Measurements from ENCODE around the gene TUBGCP3.

GRCh38 chr13:112435973-112436372, 152.0 kb downstream of the TUBGCP3 start:
- TF ChIP-seq CTCF (conservative IDR thresholded peaks at IDR 0.05; ENCODE audit: low read depth in 2 of 2) (no peak), POLR2AphosphoS5 (IDR thresholded peaks at IDR 0.05; ENCODE audit: low read depth) (no peak), EZH2phosphoT487 (IDR thresholded peaks at IDR 0.05; ENCODE audit: unreplicated experiment) (no peak), CREB1 (CRISPR knock-in tag; IDR thresholded peaks at IDR 0.05; ENCODE audit: low read depth) (no peak), EZH2 (IDR thresholded peaks at IDR 0.05; ENCODE audit: low read depth, unreplicated experiment) (no peak), REST (IDR thresholded peaks at IDR 0.05; ENCODE audit: unreplicated experiment) (no peak), JUNB (IDR thresholded peaks at IDR 0.05; ENCODE audit: unreplicated experiment) (no peak), STAT1 (IDR thresholded peaks at IDR 0.05; ENCODE audit: unreplicated experiment) (no peak), ETS1 (IDR thresholded peaks at IDR 0.05) (no peak), NANOG (IDR thresholded peaks at IDR 0.05; ENCODE audit: borderline replicate concordance) (no peak)
- TF ChIP-seq, protein P1, sequence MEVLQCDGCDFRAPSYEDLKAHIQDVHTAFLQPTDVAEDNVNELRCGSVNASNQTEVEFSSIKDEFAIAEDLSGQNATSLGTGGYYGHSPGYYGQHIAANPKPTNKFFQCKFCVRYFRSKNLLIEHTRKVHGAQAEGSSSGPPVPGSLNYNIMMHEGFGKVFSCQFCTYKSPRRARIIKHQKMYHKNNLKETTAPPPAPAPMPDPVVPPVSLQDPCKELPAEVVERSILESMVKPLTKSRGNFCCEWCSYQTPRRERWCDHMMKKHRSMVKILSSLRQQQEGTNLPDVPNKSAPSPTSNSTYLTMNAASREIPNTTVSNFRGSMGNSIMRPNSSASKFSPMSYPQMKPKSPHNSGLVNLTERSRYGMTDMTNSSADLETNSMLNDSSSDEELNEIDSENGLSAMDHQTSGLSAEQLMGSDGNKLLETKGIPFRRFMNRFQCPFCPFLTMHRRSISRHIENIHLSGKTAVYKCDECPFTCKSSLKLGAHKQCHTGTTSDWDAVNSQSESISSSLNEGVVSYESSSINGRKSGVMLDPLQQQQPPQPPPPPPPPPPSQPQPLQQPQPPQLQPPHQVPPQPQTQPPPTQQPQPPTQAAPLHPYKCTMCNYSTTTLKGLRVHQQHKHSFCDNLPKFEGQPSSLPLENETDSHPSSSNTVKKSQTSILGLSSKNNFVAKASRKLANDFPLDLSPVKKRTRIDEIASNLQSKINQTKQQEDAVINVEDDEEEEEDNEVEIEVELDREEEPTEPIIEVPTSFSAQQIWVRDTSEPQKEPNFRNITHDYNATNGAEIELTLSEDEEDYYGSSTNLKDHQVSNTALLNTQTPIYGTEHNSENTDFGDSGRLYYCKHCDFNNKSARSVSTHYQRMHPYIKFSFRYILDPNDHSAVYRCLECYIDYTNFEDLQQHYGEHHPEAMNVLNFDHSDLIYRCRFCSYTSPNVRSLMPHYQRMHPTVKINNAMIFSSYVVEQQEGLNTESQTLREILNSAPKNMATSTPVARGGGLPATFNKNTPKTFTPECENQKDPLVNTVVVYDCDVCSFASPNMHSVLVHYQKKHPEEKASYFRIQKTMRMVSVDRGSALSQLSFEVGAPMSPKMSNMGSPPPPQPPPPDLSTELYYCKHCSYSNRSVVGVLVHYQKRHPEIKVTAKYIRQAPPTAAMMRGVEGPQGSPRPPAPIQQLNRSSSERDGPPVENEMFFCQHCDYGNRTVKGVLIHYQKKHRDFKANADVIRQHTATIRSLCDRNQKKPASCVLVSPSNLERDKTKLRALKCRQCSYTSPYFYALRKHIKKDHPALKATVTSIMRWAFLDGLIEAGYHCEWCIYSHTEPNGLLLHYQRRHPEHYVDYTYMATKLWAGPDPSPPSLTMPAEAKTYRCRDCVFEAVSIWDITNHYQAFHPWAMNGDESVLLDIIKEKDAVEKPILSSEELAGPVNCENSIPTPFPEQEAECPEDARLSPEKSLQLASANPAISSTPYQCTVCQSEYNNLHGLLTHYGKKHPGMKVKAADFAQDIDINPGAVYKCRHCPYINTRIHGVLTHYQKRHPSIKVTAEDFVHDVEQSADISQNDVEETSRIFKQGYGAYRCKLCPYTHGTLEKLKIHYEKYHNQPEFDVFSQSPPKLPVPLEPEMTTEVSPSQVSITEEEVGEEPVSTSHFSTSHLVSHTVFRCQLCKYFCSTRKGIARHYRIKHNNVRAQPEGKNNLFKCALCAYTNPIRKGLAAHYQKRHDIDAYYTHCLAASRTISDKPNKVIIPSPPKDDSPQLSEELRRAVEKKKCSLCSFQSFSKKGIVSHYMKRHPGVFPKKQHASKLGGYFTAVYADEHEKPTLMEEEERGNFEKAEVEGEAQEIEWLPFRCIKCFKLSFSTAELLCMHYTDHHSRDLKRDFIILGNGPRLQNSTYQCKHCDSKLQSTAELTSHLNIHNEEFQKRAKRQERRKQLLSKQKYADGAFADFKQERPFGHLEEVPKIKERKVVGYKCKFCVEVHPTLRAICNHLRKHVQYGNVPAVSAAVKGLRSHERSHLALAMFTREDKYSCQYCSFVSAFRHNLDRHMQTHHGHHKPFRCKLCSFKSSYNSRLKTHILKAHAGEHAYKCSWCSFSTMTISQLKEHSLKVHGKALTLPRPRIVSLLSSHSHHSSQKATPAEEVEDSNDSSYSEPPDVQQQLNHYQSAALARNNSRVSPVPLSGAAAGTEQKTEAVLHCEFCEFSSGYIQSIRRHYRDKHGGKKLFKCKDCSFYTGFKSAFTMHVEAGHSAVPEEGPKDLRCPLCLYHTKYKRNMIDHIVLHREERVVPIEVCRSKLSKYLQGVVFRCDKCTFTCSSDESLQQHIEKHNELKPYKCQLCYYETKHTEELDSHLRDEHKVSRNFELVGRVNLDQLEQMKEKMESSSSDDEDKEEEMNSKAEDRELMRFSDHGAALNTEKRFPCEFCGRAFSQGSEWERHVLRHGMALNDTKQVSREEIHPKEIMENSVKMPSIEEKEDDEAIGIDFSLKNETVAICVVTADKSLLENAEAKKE (CRISPR knock-in tag; IDR thresholded peaks at IDR 0.05): no peak
